Fibroblast of skin of left biceps (primary cell): Measurements from ENCODE around the gene ZFTA.
A peak's percentile ranks its signal among the peaks of the same experiment; 100 is the strongest.

Experiments
- DNase-seq, 2 experiments: peaks; one replicate each; pipeline ENCODE4 v3.0.0-alpha.2; 2013; ENCODE audit warnings: low read depth in 2 of 2

The ZFTA gene

DNA sequence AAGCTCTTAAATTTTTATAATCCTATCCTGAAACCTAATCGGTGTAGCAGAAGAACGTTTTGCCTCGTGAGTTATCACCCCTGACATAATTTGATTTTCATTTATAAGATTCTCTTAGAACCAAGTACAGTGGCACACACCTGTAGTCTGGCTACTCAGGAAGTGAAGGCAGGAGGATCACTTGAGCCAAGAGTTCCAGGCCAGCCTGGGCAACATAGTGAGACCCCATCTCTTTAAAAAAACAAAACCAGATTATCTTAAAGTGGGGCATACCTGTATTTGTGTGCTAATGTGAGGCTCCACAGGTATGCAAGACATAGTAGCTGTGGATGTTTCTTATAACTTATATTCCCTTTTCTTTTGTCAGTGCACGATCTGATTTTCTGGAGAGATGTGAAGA lies 19.0 kb downstream of the ZFTA start:
- no peak for DNase-seq

GRCh38 chr11:63747011-63747410 lies 21.6 kb downstream of the ZFTA start:
- peak in 1 of 2 experiments; percentile 35 for DNase-seq

DNA sequence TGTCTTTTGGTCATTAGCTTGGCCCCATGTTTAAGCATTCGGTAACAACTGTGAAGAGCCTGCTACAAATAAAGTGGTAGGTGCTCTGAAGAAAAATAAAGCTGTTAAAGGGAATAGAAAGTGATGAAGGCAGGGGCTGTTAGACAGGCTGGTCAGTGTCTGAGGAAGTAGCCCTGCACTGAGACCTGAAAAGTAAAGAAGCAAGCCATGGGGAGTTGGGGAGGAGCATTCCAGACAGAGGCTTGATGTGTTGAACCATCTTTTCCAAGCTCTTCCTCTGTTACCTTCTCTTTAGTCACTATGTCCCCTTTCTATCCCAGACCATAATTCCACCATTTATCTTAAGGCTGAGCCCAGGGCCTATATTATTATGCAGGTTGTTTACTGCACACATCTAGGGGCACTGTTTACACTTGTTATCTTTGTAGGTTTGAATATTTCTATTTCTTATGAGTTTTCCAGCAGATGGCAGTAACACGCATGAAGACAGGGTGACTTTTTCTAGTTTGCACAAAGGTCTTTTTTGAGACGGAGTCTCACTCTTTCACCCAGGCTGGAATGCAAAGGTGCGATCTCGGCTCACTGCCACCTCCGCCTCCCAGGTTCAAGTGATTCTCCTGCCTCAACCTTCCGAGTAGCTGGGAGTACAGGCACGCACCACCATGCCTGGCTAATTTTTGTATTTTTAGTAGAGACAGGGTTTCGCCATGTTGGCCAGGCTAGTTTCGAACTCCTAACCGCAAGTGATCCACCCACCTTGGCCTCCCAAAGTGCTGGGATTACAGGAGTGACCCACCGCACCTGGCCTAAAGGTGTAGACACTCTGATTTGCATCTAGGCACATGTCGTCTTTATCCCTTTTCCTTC lies 23.0 kb downstream of the ZFTA start:
- DNase-seq = no peak

DNA sequence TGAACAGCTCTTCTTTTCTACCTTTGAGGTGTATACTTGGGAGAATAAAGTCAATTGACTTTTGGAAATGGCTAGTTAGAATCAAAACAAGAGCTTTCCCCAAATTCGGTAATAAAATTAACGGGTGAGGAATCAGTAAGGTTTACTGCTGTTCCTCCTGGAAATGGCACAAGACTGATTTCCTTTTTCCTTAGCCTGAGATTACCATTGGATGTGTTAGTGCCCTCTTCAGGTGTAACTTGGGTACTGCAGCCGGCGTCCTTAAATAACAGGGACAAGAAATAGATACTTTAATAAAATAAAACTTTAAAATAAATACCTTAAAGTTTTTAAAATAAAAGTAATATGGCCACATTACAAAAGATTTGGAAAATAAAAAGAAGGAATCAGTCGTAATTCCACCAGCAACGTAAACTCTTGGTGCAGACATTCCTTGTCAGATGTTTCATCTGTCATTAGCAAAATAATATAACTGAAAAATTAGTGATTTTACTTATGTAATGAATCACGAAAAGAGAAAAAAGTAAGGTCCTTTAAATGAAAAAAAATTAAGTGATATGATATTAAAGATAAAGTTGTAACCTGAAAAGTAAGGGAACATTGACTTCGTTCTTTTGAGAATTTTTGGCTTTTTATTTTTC lies 29.7 kb downstream of the ZFTA start:
- peak; percentile 43 to 44 for DNase-seq

GRCh38 chr11:63737718-63738117 lies 30.9 kb downstream of the ZFTA start:
- DNase-seq = no peak

GRCh38 chr11:63736864-63737263 lies 31.7 kb downstream of the ZFTA start:
- DNase-seq = no peak

- no peak for DNase-seq
These were observed 39.2 kb downstream of the ZFTA start for GRCh38 chr11:63729326-63729725.

DNA sequence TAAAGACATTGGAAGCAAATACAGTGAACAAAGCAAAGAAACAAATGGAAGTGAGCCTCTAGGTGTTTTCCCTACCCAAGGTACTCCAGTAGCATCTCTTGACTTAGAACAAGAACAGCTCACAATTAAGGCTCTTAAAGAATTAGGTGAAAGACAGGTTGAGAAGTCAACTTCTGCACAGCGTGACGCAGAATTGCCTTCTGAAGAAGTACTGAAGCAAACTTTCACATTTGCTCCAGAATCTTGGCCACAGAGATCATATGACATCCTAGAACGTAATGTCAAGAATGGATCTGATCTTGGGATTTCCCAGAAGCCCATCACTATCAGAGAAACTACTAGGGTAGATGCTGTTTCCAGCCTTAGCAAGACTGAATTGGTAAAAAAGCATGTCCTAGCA lies 48.0 kb downstream of the ZFTA start:
- no peak for DNase-seq

- no peak for DNase-seq
These were observed 48.6 kb downstream of the ZFTA start for GRCh38 chr11:63719987-63720386.

DNA sequence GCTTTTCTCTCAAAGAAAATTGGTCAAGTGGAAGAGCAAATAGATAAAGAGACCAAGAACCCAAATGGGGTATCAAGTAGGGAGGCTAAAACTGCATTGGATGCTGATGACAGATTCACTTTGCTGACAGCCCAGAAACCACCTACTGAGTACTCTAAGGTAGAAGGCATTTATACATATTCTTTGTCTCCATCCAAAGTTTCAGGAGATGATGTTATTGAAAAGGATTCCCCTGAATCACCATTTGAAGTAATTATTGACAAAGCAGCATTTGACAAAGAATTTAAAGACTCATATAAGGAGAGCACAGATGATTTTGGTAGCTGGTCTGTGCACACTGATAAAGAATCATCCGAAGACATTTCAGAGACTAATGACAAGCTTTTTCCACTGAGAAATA lies 49.6 kb downstream of the ZFTA start:
- DNase-seq = no peak
